Trophoblast cell (in vitro differentiated cells and primary cell): Measurements from ENCODE around the gene SRGAP3.

Source experiments
- DNase-seq, 2 donors: peaks; one replicate each; pipeline ENCODE4 v3.0.0-alpha.2; 2016
- H2AFZ ChIP-seq: 2 replicates; pipeline ENCODE4 v1.6.1; 2013; ENCODE audit warnings: low read length, moderate library complexity, mild to moderate bottlenecking; ENCODE audit not compliant: insufficient read depth, poor library complexity
- H2AK5ac ChIP-seq: 2 replicates; pipeline ENCODE4 v1.6.1; 2013; ENCODE audit warnings: mild to moderate bottlenecking, low read length
- H2BK120ac ChIP-seq: 2 replicates; pipeline ENCODE4 v1.6.1; 2013; ENCODE audit warnings: low read length, mild to moderate bottlenecking, moderate library complexity; ENCODE audit not compliant: insufficient read depth, poor library complexity
- H2BK12ac ChIP-seq: 2 replicates; pipeline ENCODE4 v1.6.1; 2013; ENCODE audit warnings: mild to moderate bottlenecking, low read length, moderate library complexity
- H2BK5ac ChIP-seq: 2 replicates; pipeline ENCODE4 v1.6.1; 2013; ENCODE audit warnings: low read length, low read depth, moderate library complexity, mild to moderate bottlenecking; ENCODE audit not compliant: poor library complexity
- H3K14ac ChIP-seq: 2 replicates; pipeline ENCODE4 v1.6.1; 2013; ENCODE audit warnings: mild to moderate bottlenecking, low read length
- H3K18ac ChIP-seq: 2 replicates; pipeline ENCODE4 v1.6.1; 2013; ENCODE audit warnings: mild to moderate bottlenecking, low read length
- H3K23ac ChIP-seq: 2 replicates; pipeline ENCODE4 v1.6.1; 2013; ENCODE audit warnings: low read length
- H3K27ac ChIP-seq: 2 replicates; pipeline ENCODE4 v1.5.1; 2013; ENCODE audit warnings: low read depth, mild to moderate bottlenecking, inconsistent platforms, low read length, moderate library complexity
- H3K27me3 ChIP-seq: 2 replicates; pipeline ENCODE4 v1.6.1; 2013; ENCODE audit warnings: inconsistent platforms, mild to moderate bottlenecking, low read length, moderate library complexity; ENCODE audit not compliant: insufficient read depth
- H3K36me3 ChIP-seq, 2 experiments: 1 replicate in 1 of 2; 2 replicates in 1 of 2; pipeline ENCODE4 v1.6.1; 2013; ENCODE audit warnings: low read length in 2 of 2, mild to moderate bottlenecking in 2 of 2, moderate library complexity in 1 of 2; ENCODE audit not compliant: insufficient read depth in 2 of 2, control insufficient read depth in 1 of 2
- H3K4ac ChIP-seq: 2 replicates; pipeline ENCODE4 v1.6.1; 2013; ENCODE audit warnings: low read depth, mild to moderate bottlenecking, low read length, moderate library complexity
- H3K4me1 ChIP-seq, 2 experiments: 1 replicate in 1 of 2; 2 replicates in 1 of 2; pipeline ENCODE4 v1.6.1; 2013; ENCODE audit warnings: low read length in 2 of 2, mild to moderate bottlenecking in 2 of 2, moderate library complexity in 1 of 2; ENCODE audit not compliant: insufficient read depth in 2 of 2, control insufficient read depth in 1 of 2
- H3K4me2 ChIP-seq: 2 replicates; pipeline ENCODE4 v1.6.1; 2013; ENCODE audit warnings: inconsistent platforms, mild to moderate bottlenecking, low read length, moderate library complexity
- H3K4me3 ChIP-seq: 2 replicates; pipeline ENCODE4 v1.5.1; 2013; ENCODE audit warnings: mild to moderate bottlenecking, low read depth, low read length, inconsistent platforms
- H3K79me1 ChIP-seq: one replicate; pipeline ENCODE4 v1.6.1; 2013; ENCODE audit warnings: low read length
- H3K79me2 ChIP-seq: 2 replicates; pipeline ENCODE4 v1.6.1; 2013; ENCODE audit warnings: low read length, mild to moderate bottlenecking; ENCODE audit not compliant: control insufficient read depth, insufficient read depth, poor library complexity
- H3K9ac ChIP-seq: 2 replicates; pipeline ENCODE4 v1.6.1; 2013; ENCODE audit warnings: mild to moderate bottlenecking, low read length
- H3K9me3 ChIP-seq: 2 replicates; pipeline ENCODE4 v1.6.1; 2013; ENCODE audit warnings: low read depth, mild to moderate bottlenecking, control low read depth, inconsistent platforms, low read length; ENCODE audit not compliant: insufficient read depth
- H4K12ac ChIP-seq: 2 replicates; pipeline ENCODE4 v1.6.1; 2013; ENCODE audit warnings: low read depth, mild to moderate bottlenecking, low read length, moderate library complexity
- H4K8ac ChIP-seq: 2 replicates; pipeline ENCODE4 v1.6.1; 2013; ENCODE audit warnings: low read depth, mild to moderate bottlenecking, low read length, moderate library complexity
- H4K91ac ChIP-seq: one replicate; pipeline ENCODE4 v1.6.1; 2013; ENCODE audit warnings: low read depth, mild to moderate bottlenecking, low read length, moderate library complexity
- WGBS: extraction: QIAGEN DNeasy Blood & Tissue Kit; methylation state at CpG from one replicate; pipeline ENCODE4 v1.1.7; 2013; ENCODE audit warnings: missing lambda C conversion rate; ENCODE audit not compliant: insufficient read length, insufficient coverage; ENCODE audit errors: extremely low coverage; 5-methylcytosine and 5-hydroxymethylcytosine counted together

Gene SRGAP3

GRCh38 chr3:9066775-9067174 lies 182.7 kb downstream of the SRGAP3 start:
- no peak overlapping the region for H3K4ac ChIP-seq
- no peaks in the 10 kb centered on the region for H3K4me1 ChIP-seq
- no peaks in the 10 kb centered on the region for H3K9me3 ChIP-seq
- H2BK120ac ChIP-seq = no peak overlapping the region
- no peak overlapping the region for H3K18ac ChIP-seq
- H3K14ac ChIP-seq = no peak overlapping the region
- H3K4me2 ChIP-seq = no peak overlapping the region
- no peak overlapping the region for H2BK5ac ChIP-seq
- H4K91ac ChIP-seq = no peak overlapping the region
- no peak overlapping the region for H2BK12ac ChIP-seq
- no peak overlapping the region for H3K4me3 ChIP-seq
- no peak overlapping the region for H4K8ac ChIP-seq
- no peaks in the 10 kb centered on the region for H3K79me2 ChIP-seq
- no peak overlapping the region for H3K23ac ChIP-seq
- no CpG with 5 or more reads among the region's 3 CpGs for WGBS
- no peaks in the 10 kb centered on the region for H3K79me1 ChIP-seq
- H3K27me3 ChIP-seq = no peaks in the 10 kb centered on the region
- H3K9ac ChIP-seq = no peak overlapping the region
- H3K36me3 ChIP-seq = no peaks in the 10 kb centered on the region
- no peak overlapping the region for H4K12ac ChIP-seq
- no peak for DNase-seq
- H3K27ac ChIP-seq = no peak overlapping the region
- H2AFZ ChIP-seq = no peak overlapping the region
- no peak overlapping the region for H2AK5ac ChIP-seq

GRCh38 chr3:9066141-9066540 lies 183.3 kb downstream of the SRGAP3 start:
- H3K23ac ChIP-seq = no peak overlapping the region
- no peak overlapping the region for H2BK5ac ChIP-seq
- no peak overlapping the region for H2AK5ac ChIP-seq
- H3K79me2 ChIP-seq = no peaks in the 10 kb centered on the region
- no peaks in the 10 kb centered on the region for H3K27me3 ChIP-seq
- H4K8ac ChIP-seq = no peak overlapping the region
- no peaks in the 10 kb centered on the region for H3K36me3 ChIP-seq
- no peak overlapping the region for H3K18ac ChIP-seq
- no peak for DNase-seq
- no peak overlapping the region for H3K9ac ChIP-seq
- no peak overlapping the region for H4K12ac ChIP-seq
- no peak overlapping the region for H2AFZ ChIP-seq
- no peak overlapping the region for H3K4ac ChIP-seq
- H3K4me3 ChIP-seq = no peak overlapping the region
- H3K79me1 ChIP-seq = no peaks in the 10 kb centered on the region
- no peak overlapping the region for H3K4me2 ChIP-seq
- H3K4me1 ChIP-seq = no peaks in the 10 kb centered on the region
- no peak overlapping the region for H2BK120ac ChIP-seq
- WGBS = no CpG with 5 or more reads among the region's 2 CpGs
- H3K14ac ChIP-seq = no peak overlapping the region
- no peak overlapping the region for H4K91ac ChIP-seq
- H2BK12ac ChIP-seq = no peak overlapping the region
- no peak overlapping the region for H3K27ac ChIP-seq
- no peaks in the 10 kb centered on the region for H3K9me3 ChIP-seq

- no peak overlapping the region for H3K23ac ChIP-seq
- no peak overlapping the region for H3K9ac ChIP-seq
- H3K79me1 ChIP-seq = no peaks in the 10 kb centered on the region
- no peak overlapping the region for H2BK5ac ChIP-seq
- H3K36me3 ChIP-seq = no peaks in the 10 kb centered on the region
- H3K14ac ChIP-seq = no peak overlapping the region
- no peak overlapping the region for H4K91ac ChIP-seq
- H3K27ac ChIP-seq = no peak overlapping the region
- no peak overlapping the region for H2BK120ac ChIP-seq
- no peak for DNase-seq
- no peaks in the 10 kb centered on the region for H3K4me1 ChIP-seq
- no peaks in the 10 kb centered on the region for H3K27me3 ChIP-seq
- no peaks in the 10 kb centered on the region for H3K79me2 ChIP-seq
- H3K18ac ChIP-seq = no peak overlapping the region
- no peak overlapping the region for H3K4ac ChIP-seq
- no CpG with 5 or more reads among the region's 5 CpGs for WGBS
- H3K4me2 ChIP-seq = no peak overlapping the region
- no peak overlapping the region for H2BK12ac ChIP-seq
- H4K8ac ChIP-seq = no peak overlapping the region
- no peak overlapping the region for H2AK5ac ChIP-seq
- H3K9me3 ChIP-seq = no peaks in the 10 kb centered on the region
- H4K12ac ChIP-seq = no peak overlapping the region
- H3K4me3 ChIP-seq = no peak overlapping the region
- H2AFZ ChIP-seq = no peak overlapping the region
Measured at GRCh38 chr3:9064850-9065249, 184.6 kb downstream of the SRGAP3 start.

GRCh38 chr3:9064251-9064650 lies 185.2 kb downstream of the SRGAP3 start:
- no peak overlapping the region for H3K4ac ChIP-seq
- no peak overlapping the region for H3K9ac ChIP-seq
- no peak overlapping the region for H3K4me3 ChIP-seq
- H3K14ac ChIP-seq = no peak overlapping the region
- H4K12ac ChIP-seq = no peak overlapping the region
- no peaks in the 10 kb centered on the region for H3K79me2 ChIP-seq
- no peak overlapping the region for H3K23ac ChIP-seq
- H3K27me3 ChIP-seq = no peaks in the 10 kb centered on the region
- no peak overlapping the region for H4K8ac ChIP-seq
- no peak overlapping the region for H3K4me2 ChIP-seq
- no peaks in the 10 kb centered on the region for H3K36me3 ChIP-seq
- no peak overlapping the region for H2AK5ac ChIP-seq
- DNase-seq = no peak
- H4K91ac ChIP-seq = no peak overlapping the region
- no peak overlapping the region for H2AFZ ChIP-seq
- H3K79me1 ChIP-seq = no peaks in the 10 kb centered on the region
- WGBS = no CpG with 5 or more reads among the region's 9 CpGs
- H2BK120ac ChIP-seq = no peak overlapping the region
- no peak overlapping the region for H2BK5ac ChIP-seq
- no peak overlapping the region for H2BK12ac ChIP-seq
- no peaks in the 10 kb centered on the region for H3K9me3 ChIP-seq
- H3K18ac ChIP-seq = no peak overlapping the region
- H3K27ac ChIP-seq = no peak overlapping the region
- H3K4me1 ChIP-seq = no peaks in the 10 kb centered on the region
